Tibial artery (tissue), 4 donors: ENCODE results near the gene SF3A2.

ENCODE experiments used
- DNase-seq, 2 donors: peaks; one replicate each; pipeline ENCODE4 v3.0.0-alpha.2; 2019
- H3K27ac ChIP-seq, 2 donors: fragments of 200-600 bp; sonication (generic) in 1 of 2; 1 replicate in 1 of 2; 2 replicates in 1 of 2; pipeline ENCODE4 v1.5.1; 2018 to 2019; ENCODE audit warnings: mild to moderate bottlenecking in 1 of 2
- H3K27me3 ChIP-seq, 2 donors: fragments of 200-600 bp; sonication (generic) in 1 of 2; one replicate each; pipeline versions ENCODE4 v1.5.1 to v1.6.0; 2016 to 2019
- H3K36me3 ChIP-seq, 3 donors: fragments of 200-600 bp; sonication (generic) in 2 of 3; one replicate each; pipeline ENCODE4 v1.5.1; 2016 to 2019; ENCODE audit warnings: mild to moderate bottlenecking in 2 of 3
- H3K4me1 ChIP-seq, 4 donors: fragments of 200-600 bp; sonication (generic) in 2 of 4; 1 replicate in 3 of 4; 2 replicates in 1 of 4; pipeline ENCODE4 v1.5.1; 2016 to 2019
- H3K4me3 ChIP-seq, 2 donors: fragments of 200-600 bp; sonication (generic) in 1 of 2; 1 replicate in 1 of 2; 2 replicates in 1 of 2; pipeline ENCODE4 v1.5.1; 2018 to 2019; ENCODE audit warnings: mild to moderate bottlenecking in 2 of 2
- H3K9me3 ChIP-seq, 3 donors: fragments of 200-600 bp; sonication (generic) in 1 of 3; one replicate each; pipeline ENCODE4 v1.5.1; 2016 to 2019
- CTCF ChIP-seq, 2 experiments: fragments of 200-600 bp in 1 of 2; fragments of 450-650 bp in 1 of 2; IDR thresholded peaks; one replicate each; pipeline ENCODE4 v1.5.1; 2017 to 2019; ENCODE audit warnings: antibody characterized with exemption in 2 of 2, mild to moderate bottlenecking in 1 of 2, moderate library complexity in 1 of 2
- intact Hi-C: fragments of 100-400 bp; cut with DNase I; formaldehyde crosslinking; loops from one replicate; pipeline ENCODE4 v1.15.0; 2023; ENCODE audit warnings: low total_unique reads

SF3A2 gene

GRCh38 chr19:2232286-2233151 lies 4.1 kb upstream of the SF3A2 start:
- DNase-seq, result no peak
- Histone ChIP-seq H3K9me3 (no peaks in the 10 kb centered on the region), H3K36me3 (peaks cover 4 to 71% (median 61%) of the 10 kb centered on the region in 3 donors), H3K4me3 (no peak overlapping the region), H3K4me1 (peaks cover 0 to 31% (median 20%) of the 10 kb centered on the region in 4 donors), H3K27me3 (no peaks in the 10 kb centered on the region), H3K27ac (no peak overlapping the region)
- TF ChIP-seq CTCF (IDR thresholded peaks at IDR 0.05), result no peak
- intact Hi-C loops, result no loop called here

- no peak for DNase-seq
- intact Hi-C loops, result no loop called here
- H3K36me3 ChIP-seq, result peaks cover 4 to 59% (median 49%) of the 10 kb centered on the region in 3 donors
- no peaks in the 10 kb centered on the region for H3K9me3 ChIP-seq
- H3K27ac ChIP-seq, result no peak overlapping the region
- no peaks in the 10 kb centered on the region for H3K27me3 ChIP-seq
- TF ChIP-seq CTCF (IDR thresholded peaks at IDR 0.05), result no peak
- H3K4me3 ChIP-seq, result no peak overlapping the region
- H3K4me1 ChIP-seq, result peaks cover 0 to 44% (median 31%) of the 10 kb centered on the region in 4 donors
Observed at GRCh38 chr19:2233601-2234280, 2.9 kb upstream of the SF3A2 start.

- Histone ChIP-seq H3K4me3 (peak overlapping the region; percentile 70 to 73), H3K9me3 (no peaks in the 10 kb centered on the region), H3K4me1 (peaks cover 0 to 56% (median 39%) of the 10 kb centered on the region in 4 donors), H3K27ac (peak overlapping the region; percentile 88 to 98), H3K27me3 (no peaks in the 10 kb centered on the region), H3K36me3 (peaks cover 4 to 47% (median 37%) of the 10 kb centered on the region in 3 donors)
- no peak for TF ChIP-seq CTCF (IDR thresholded peaks at IDR 0.05)
- no peak for DNase-seq
- intact Hi-C loops, result loop anchor here (5.0 kb wide), 3 partner anchors 37 to 157 kb away; no protein-coding TSS in a partner anchor
Observed at GRCh38 chr19:2234996-2235380, 1.6 kb upstream of the SF3A2 start.

- Histone ChIP-seq H3K27ac (peak overlapping the region; percentile 88 to 98), H3K27me3 (no peaks in the 10 kb centered on the region), H3K9me3 (no peaks in the 10 kb centered on the region), H3K4me3 (peak overlapping the region; percentile 70 to 73), H3K36me3 (peaks cover 0 to 41% (median 31%) of the 10 kb centered on the region in 3 donors), H3K4me1 (peaks cover 0 to 61% (median 45%) of the 10 kb centered on the region in 4 donors)
- no peak for TF ChIP-seq CTCF (IDR thresholded peaks at IDR 0.05)
- no peak for DNase-seq
- intact Hi-C loops, result loop anchor here (5.0 kb wide), 3 partner anchors 37 to 157 kb away; no protein-coding TSS in a partner anchor
Observed at GRCh38 chr19:2235381-2236063, 1.1 kb upstream of the SF3A2 start.

GRCh38 chr19:2236064-2236313 lies 635 bp upstream of the SF3A2 start:
- Histone ChIP-seq H3K27ac (peak overlapping the region; percentile 88 to 98), H3K27me3 (no peaks in the 10 kb centered on the region), H3K9me3 (no peaks in the 10 kb centered on the region), H3K4me3 (peak overlapping the region; percentile 70 to 73), H3K36me3 (peaks cover 0 to 37% (median 27%) of the 10 kb centered on the region in 3 donors), H3K4me1 (peaks cover 0 to 66% (median 49%) of the 10 kb centered on the region in 4 donors)
- TF ChIP-seq CTCF (IDR thresholded peaks at IDR 0.05), result no peak
- intact Hi-C loops, result loop anchor here (5.0 kb wide), 3 partner anchors 36 to 156 kb away; no protein-coding TSS in a partner anchor
- DNase-seq, result no peak
